Daoy (cell line): ENCODE measurements around the gene TMEM221. TPM values are rescaled to one million over a fixed set of nuclear protein-coding genes. Genes with fewer than 3 reads are reported as not detected.

Experiments used
- DNase-seq: peaks from one replicate; pipeline ENCODE4 v3.0.0-alpha.2; 2015; ENCODE audit warnings: low read depth
- total RNA-seq: library from RNA; depleted of rRNA; stranded (reverse); fragments of >200 nt; shearing (Covaris generic); gene quantifications from 2 replicates; pipeline ENCODE4 v1.2.3, GENCODE V29; 2014

Gene TMEM221
- total RNA-seq, 1 experiment from 2014 or later, result not detected

DNA sequence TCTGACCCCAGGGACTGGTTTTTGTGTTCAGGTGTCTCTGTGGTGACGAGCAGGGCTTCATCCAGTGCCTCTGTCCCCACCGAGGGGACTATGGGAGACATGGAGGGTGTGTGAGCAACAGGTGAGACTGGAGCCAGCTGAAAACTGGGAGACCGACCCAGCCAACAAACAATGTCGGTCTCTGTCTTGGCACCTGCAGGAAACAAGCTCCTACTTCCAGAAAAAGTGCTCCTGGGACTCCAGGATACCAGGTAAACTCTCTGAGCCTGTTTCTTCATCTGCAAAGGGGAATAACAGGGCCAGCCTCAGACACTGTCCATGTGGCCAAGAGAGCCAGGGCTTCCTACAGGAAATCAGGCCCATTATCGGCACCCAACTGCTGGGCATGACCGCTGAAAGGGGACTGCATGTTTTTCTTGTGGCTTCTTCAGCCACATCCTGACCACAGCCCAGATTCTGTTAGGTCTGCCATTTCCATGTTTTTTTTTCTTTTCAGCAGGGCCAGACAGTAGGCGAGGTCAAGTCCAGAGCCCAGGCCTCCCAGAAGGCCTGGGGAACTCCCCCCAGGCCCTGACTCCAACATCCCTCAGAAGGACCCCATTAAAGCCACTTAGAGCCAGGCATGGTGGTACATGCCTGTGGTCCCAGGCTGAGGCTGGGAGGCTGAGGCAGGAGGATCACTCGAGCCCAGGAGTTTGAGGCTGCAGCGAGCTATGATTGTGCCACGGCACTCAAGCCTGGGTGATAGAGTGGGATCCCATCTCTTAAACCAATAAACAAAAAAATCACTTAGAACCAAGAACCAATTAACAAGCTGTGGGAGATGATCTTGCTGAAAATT is 42.2 kb downstream of the TMEM221 start:
- peak; percentile 92 for DNase-seq

DNA sequence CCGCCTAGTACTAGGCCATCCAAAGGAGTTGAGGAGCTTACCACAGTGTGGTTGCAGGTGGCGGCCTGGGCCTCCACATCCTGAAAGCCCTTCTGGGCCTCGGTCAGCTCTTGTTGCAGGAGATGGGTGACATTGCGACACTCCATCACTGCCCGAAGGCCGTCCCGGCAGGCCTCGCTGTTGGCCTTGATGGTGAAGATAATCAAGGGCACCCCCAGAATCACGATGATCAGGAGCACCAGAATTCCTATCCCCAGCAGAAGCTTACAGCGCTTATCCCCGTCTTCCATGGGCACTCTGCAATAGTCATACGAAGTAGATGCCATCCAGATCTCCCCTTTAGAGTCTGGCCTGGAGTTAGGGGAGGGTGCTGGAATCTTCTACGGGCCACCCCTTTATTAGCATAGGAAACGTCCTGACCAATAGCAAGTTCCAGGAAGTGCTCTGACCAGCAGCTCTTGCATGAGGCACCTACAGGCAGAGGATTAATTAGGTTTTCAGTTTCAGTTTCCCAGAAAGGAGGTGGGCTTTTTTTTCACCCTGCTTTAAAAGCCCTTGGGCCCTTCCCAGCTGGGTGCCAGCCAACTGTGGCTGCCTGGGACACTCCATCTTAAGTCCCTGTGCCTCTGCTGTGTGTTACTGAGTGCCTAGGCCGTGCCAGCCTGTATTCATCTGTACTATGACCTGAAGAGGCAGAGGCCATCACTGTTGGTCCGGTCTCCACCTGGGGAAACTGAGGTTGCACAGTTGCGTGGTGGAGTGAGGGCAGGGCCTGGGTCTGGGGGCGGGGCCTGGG is 43.0 kb downstream of the TMEM221 start, which contains the start of gene BST2:
BST2 (minus strand) TSS at position 381 of the 796 bp plus-strand sequence; CDS start at position 326, 55 bp downstream.
- peak; percentile 80 for DNase-seq

- no peak for DNase-seq
Observed at GRCh38 chr19:17404621-17405249, 43.7 kb downstream of the TMEM221 start.

GRCh38 chr19:17404015-17404414 is 44.5 kb downstream of the TMEM221 start:
- DNase-seq, result no peak

GRCh38 chr19:17402982-17403855 is 45.2 kb downstream of the TMEM221 start:
- DNase-seq, result peak; percentile 32

DNA sequence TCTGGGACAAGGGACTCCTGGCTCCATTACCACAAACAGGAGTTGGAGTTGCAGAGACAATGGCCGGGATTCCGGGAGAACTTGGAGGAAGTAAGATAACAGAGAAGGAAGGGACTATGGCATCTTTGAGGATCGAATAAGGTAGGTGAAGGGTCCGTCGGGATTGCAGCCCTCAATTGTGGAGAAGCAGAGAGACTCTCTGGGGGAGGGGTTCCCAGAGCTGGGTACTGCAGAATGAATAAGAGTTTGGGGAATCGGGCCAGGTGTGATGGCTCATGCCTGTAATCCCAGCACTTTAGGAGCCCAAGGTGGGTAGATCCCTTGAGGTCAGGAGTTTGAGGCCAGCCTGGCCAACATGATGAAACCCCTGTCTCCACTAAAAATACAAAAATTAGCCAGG is 46.8 kb downstream of the TMEM221 start:
- no peak for DNase-seq

- no peak for DNase-seq
Observed at GRCh38 chr19:17398902-17399527, 49.5 kb downstream of the TMEM221 start.

DNA sequence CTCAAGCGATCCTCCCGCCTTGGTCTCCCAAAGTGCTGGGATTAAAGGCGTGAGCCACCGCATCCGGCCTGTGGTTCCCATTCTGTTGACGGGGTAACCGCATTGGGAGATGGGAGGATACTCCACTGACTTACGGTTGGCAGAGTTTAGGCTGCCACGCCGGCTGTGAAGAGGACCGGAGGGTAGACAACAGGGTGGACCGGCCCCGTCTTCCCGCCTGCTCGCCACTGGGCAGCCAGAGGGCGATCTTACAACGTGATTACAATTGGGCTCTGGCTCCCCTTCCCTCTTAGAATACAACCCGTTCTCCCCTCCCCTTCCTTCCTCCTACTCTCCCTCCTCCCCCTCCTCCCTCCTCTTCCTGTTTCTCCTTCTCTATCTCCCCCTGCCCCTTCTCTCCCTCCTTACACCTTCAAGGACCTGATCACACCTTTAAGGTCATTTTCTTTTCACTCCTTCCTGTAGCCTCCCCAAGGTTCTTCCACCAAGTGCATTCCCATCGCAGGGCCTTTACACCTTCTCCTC is 53.5 kb downstream of the TMEM221 start:
- peak; percentile 86 for DNase-seq

DNA sequence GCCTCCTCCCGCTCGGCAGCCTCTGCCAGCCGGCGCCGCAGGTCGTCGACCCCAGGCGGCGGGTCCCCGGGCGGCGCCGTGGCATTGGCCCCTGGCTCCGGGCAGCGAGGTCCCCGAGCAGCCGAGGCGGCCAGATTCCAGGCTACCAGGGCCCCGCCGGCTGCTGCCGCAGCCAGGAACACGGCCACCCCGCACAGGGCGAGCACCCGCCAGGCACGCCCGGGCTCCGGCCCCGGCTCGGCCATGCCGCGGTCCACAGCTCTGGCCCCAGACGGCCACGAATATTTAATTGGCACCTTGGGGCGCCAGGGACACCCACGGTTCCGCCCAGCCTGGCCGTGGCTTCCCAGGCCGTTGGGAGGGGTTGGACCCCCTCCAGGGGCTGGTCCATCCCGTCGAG is 54.6 kb downstream of the TMEM221 start, which contains the start of gene CCDC194:
CCDC194 (minus strand) TSS at position 283 of the 400 bp plus-strand sequence; CDS start at position 245, 38 bp downstream.
- DNase-seq, result no peak

GRCh38 chr19:17393002-17393401 is 55.5 kb downstream of the TMEM221 start:
- DNase-seq, result peak; percentile 67

GRCh38 chr19:17391371-17392151 is 56.9 kb downstream of the TMEM221 start:
- DNase-seq, result no peak

GRCh38 chr19:17390665-17391370 is 57.6 kb downstream of the TMEM221 start:
- peak; percentile 96 for DNase-seq

- DNase-seq, result no peak
Observed at GRCh38 chr19:17389957-17390664, 58.4 kb downstream of the TMEM221 start.

GRCh38 chr19:17389288-17389687 is 59.2 kb downstream of the TMEM221 start:
- DNase-seq, result no peak

DNA sequence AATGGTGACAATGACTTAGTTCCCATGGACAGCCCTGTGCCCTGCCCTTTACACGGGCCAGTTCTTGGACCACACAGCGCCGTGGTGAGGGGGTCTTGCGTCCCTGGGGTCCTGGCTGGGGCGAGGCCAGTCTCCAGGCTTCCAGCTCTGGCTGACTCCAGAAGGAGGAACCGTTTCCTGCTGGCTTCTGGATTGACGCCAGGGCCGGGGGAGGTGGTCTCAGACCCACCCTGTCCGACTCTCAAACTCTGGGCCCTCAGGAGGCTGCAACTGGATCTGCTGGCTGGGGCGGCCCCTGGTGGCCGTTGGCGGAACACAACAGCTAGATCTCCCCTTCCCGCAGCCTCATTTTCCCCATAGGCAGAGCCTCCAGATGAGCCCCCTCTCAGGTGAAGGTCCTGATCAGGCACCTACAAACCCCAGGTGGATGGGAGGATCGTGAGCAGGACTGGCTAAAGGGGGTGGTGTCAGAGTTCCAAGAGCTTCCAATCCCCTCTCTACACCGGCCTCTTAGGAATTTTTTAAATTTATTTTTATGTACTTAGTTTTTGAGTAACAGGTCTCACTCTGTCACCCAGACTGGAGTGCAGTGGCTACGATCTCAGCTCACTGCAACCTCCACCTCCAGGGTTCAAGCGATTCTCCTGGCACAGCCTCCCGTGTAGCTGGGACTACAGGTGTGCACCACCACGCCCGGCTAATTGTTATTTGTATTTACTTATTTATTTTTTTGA is 62.4 kb downstream of the TMEM221 start:
- DNase-seq, result peak; percentile 69
